ENCODE measurements around the gene SHISAL1.

SHISAL1 gene

GRCh38 chr22:44205516-44206329 lies 107.0 kb downstream of the SHISAL1 start:
- no peak for DNase-seq

- DNase-seq: no peak
Observed at GRCh38 chr22:44204739-44205515, 107.8 kb downstream of the SHISAL1 start.

GRCh38 chr22:44203203-44203602 lies 109.5 kb downstream of the SHISAL1 start:
- no peak for DNase-seq

- no peak for DNase-seq
Observed at GRCh38 chr22:44202261-44202789, 110.4 kb downstream of the SHISAL1 start.

GRCh38 chr22:44201665-44202064 lies 111.1 kb downstream of the SHISAL1 start:
- DNase-seq: no peak

GRCh38 chr22:44200855-44201550 lies 111.7 kb downstream of the SHISAL1 start:
- no peak for DNase-seq

- DNase-seq: no peak
Observed at GRCh38 chr22:44200451-44200850, 112.3 kb downstream of the SHISAL1 start.

GRCh38 chr22:44199866-44200265 lies 112.9 kb downstream of the SHISAL1 start:
- no peak for DNase-seq

- no peak for DNase-seq
Observed at GRCh38 chr22:44199164-44199563, 113.6 kb downstream of the SHISAL1 start.

GRCh38 chr22:44197271-44197670 lies 115.5 kb downstream of the SHISAL1 start:
- no peak for DNase-seq

GRCh38 chr22:44196731-44197131 lies 116.0 kb downstream of the SHISAL1 start:
- no peak for DNase-seq

GRCh38 chr22:44196241-44196640 lies 116.5 kb downstream of the SHISAL1 start:
- DNase-seq: no peak

- DNase-seq: no peak
Observed at GRCh38 chr22:44195189-44195871, 117.4 kb downstream of the SHISAL1 start.

GRCh38 chr22:44194569-44194968 lies 118.2 kb downstream of the SHISAL1 start:
- no peak for DNase-seq

All from NCI-H1436 (cell line).